RWPE2 (cell line): ENCODE results near the gene FAP.

Source experiments
- ATAC-seq: fragments of 200-7000 bp; cut with Tn5 transposase; 3 replicates; pipeline ENCODE4 v1.9.1; 2021; ENCODE audit warnings: low read depth
- DNase-seq: peaks from one replicate; pipeline ENCODE4 v3.0.0-alpha.2; 2020; ENCODE audit warnings: low spot score
- H3K27ac ChIP-seq: fragments of 450-650 bp; 2 replicates; pipeline ENCODE4 v1.5.1; 2017; ENCODE audit warnings: mild to moderate bottlenecking; ENCODE audit not compliant: poor library complexity, severe bottlenecking
- H3K27me3 ChIP-seq: fragments of 250-450 bp; sonication (Bioruptor Pico); 2 replicates; pipeline ENCODE4 v1.5.1; 2021; ENCODE audit warnings: mild to moderate bottlenecking, moderate library complexity; ENCODE audit not compliant: insufficient read depth, poor library complexity, severe bottlenecking
- H3K36me3 ChIP-seq: fragments of 250-450 bp; sonication (Bioruptor Pico); 2 replicates; pipeline ENCODE4 v1.5.1; 2020; ENCODE audit warnings: low read depth, mild to moderate bottlenecking, moderate library complexity
- H3K4me1 ChIP-seq: fragments of 250-450 bp; sonication (Bioruptor Pico); 2 replicates; pipeline ENCODE4 v1.5.1; 2021; ENCODE audit warnings: mild to moderate bottlenecking, moderate library complexity; ENCODE audit not compliant: insufficient read depth, poor library complexity, severe bottlenecking
- H3K4me3 ChIP-seq: fragments of 250-450 bp; sonication (Bioruptor Pico); 2 replicates; pipeline ENCODE4 v1.5.1; 2021; ENCODE audit warnings: mild to moderate bottlenecking, moderate library complexity; ENCODE audit not compliant: severe bottlenecking
- H3K9me3 ChIP-seq: fragments of 250-450 bp; sonication (Bioruptor Pico); 2 replicates; pipeline ENCODE4 v1.5.1; 2021; ENCODE audit warnings: mild to moderate bottlenecking, moderate library complexity; ENCODE audit not compliant: severe bottlenecking
- TF ChIP-seq, protein P1 (sequence below): fragments of 450-650 bp; IDR thresholded peaks from one replicate; pipeline ENCODE4 v1.5.1; 2017; ENCODE audit warnings: mild to moderate bottlenecking, moderate library complexity; ENCODE audit not compliant: poor library complexity, severe bottlenecking

The FAP gene

DNA sequence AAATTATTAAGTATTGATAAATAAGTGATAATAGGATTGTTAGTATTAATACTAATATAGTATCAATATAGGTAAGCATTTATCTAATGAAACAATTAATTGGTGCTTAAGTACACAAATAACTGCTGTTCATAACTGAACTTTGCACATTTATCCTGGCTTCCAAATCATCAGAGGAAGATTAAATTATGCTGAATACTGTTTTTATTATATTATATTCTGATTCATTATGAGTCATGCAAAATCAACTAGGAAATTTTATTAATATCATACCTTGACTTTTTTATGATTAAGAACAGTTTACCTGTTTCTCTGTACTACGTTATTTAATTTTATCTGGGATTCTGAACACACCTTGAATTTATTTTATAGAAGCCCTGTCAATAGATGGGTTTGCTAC lies 42.6 kb downstream of the FAP start:
- no peak for ATAC-seq

DNA sequence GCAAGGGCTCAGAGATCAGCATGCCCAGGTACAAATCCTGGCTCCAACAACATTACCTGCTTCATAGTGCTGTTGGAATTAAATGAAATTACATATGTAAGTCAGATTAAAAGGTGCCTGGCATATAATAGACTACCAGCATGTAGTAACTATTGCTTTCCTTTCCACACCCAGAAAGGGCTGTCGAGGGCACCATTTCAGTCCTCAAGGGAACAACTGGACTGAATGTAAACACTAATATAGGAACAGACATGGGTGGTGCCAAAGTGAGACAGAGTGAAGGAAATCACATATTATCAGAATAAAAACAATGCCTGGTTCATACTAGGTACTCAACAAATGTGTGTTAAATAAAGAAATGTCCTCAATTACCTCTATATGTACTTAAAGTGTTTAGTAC lies 43.3 kb downstream of the FAP start:
- Histone ChIP-seq H3K36me3 (peaks cover 6% of the 10 kb centered on the region; the same call in 1 of the 2 replicates), H3K9me3 (no peaks in the 10 kb centered on the region), H3K27ac (no peak overlapping the region), H3K27me3 (no peaks in the 10 kb centered on the region), H3K4me3 (no peak overlapping the region), H3K4me1 (peaks cover 5% of the 10 kb centered on the region)
- no peak for ATAC-seq
- TF ChIP-seq, protein P1, sequence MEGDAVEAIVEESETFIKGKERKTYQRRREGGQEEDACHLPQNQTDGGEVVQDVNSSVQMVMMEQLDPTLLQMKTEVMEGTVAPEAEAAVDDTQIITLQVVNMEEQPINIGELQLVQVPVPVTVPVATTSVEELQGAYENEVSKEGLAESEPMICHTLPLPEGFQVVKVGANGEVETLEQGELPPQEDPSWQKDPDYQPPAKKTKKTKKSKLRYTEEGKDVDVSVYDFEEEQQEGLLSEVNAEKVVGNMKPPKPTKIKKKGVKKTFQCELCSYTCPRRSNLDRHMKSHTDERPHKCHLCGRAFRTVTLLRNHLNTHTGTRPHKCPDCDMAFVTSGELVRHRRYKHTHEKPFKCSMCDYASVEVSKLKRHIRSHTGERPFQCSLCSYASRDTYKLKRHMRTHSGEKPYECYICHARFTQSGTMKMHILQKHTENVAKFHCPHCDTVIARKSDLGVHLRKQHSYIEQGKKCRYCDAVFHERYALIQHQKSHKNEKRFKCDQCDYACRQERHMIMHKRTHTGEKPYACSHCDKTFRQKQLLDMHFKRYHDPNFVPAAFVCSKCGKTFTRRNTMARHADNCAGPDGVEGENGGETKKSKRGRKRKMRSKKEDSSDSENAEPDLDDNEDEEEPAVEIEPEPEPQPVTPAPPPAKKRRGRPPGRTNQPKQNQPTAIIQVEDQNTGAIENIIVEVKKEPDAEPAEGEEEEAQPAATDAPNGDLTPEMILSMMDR, result no peak
- DNase-seq, result no peak

More for the DNA sequence above, 42.6 kb downstream of the FAP start:
- Histone ChIP-seq H3K9me3 (no peaks in the 10 kb centered on the region), H3K27me3 (no peaks in the 10 kb centered on the region), H3K27ac (no peak overlapping the region), H3K4me3 (no peak overlapping the region), H3K4me1 (peaks cover 5% of the 10 kb centered on the region), H3K36me3 (peaks cover 6% of the 10 kb centered on the region; the same call in 1 of the 2 replicates)
- DNase-seq, result no peak
- TF ChIP-seq, protein P1, result no peak

DNA sequence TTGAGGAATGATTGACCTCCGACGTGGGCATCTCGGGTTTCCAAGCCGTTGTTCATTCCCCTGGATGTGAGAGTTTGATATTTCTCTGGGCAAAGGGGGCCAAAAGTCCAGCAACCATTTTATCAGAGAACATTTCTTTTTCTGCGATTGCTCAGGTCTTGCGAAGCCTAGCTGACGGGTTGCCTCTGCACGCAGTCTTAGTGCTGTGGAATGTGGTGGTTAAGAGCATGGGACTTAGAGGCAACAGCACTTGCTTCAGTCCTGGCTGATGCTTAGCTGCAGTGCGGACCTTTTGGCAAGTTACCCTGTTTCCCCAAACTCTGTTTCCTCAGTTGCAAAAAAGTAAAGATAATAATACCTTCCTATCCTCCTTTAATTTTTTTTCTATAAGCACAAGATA lies 45.0 kb downstream of the FAP start:
- Histone ChIP-seq H3K36me3 (peaks cover 6% of the 10 kb centered on the region; the same call in 1 of the 2 replicates), H3K9me3 (no peaks in the 10 kb centered on the region), H3K27ac (no peak overlapping the region), H3K4me1 (peaks cover 5% of the 10 kb centered on the region), H3K27me3 (no peaks in the 10 kb centered on the region), H3K4me3 (no peak overlapping the region)
- no peak for DNase-seq
- ATAC-seq, result no peak
- TF ChIP-seq, protein P1, result no peak

DNA sequence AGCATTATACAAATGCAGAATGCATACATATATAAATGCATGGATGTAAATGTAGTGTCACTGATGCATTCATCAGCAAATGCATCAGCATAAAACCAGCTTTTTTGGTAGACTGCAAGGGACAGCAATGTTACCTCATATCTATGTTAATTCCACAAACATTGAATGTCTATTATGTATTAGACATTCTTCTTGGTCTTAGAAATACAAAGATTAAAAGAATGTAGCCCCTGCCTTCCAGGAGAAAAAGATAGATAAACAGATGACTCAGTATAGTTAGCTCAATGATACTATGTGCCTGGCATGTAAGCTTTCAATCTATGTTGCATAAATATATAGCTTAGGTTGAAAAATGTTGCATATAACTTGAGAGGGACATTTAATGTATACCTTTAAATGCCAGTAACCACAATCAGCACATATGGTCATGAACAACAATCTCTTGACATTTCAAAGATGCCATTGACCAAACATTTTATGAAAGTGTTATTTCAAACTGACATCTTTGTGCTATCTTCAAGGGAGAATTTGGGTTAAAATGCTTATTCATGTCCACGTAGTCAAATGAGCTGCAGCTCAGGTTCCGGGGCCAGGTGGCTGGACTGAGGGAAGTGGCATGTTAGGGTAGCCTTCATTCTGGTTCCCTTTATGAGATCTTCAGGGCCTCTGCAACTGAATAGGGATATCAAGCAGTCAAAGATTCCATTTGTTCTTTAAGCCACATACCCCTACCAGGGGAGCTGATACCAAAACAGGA lies 46.0 kb downstream of the FAP start:
- H3K27me3 ChIP-seq, result no peaks in the 10 kb centered on the region
- H3K27ac ChIP-seq, result no peak overlapping the region
- DNase-seq, result no peak
- ATAC-seq, result peak; percentile 91
- peaks cover 5% of the 10 kb centered on the region for H3K4me1 ChIP-seq
- H3K36me3 ChIP-seq, result peaks cover 6% of the 10 kb centered on the region; the same call in 1 of the 2 replicates
- TF ChIP-seq, protein P1, result no peak
- H3K4me3 ChIP-seq, result no peak overlapping the region
- H3K9me3 ChIP-seq, result no peaks in the 10 kb centered on the region

DNA sequence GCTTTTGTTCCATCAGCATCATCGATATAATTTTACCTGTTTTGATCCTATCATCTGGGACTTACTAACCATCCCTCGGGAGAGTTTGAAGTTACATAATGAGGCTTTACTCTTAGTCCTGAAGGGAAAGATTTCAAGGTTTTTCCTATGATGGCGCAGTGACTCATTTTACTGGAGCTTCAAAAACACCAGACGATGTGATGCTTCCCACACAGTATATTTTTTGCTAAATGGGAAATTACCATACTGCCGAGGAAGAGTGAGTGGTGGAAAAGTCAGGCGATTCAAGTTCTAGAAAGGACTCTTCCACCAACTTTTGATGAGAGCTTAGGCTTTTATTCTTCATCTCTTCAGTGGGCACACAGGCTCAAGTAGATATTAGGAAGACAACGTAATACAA lies 46.6 kb downstream of the FAP start:
- TF ChIP-seq, protein P1, result no peak
- no peaks in the 10 kb centered on the region for H3K9me3 ChIP-seq
- no peak overlapping the region for H3K4me3 ChIP-seq
- peaks cover 5% of the 10 kb centered on the region for H3K4me1 ChIP-seq
- DNase-seq (no peak), ATAC-seq (peak; percentile 49)
- peaks cover 6% of the 10 kb centered on the region; the same call in 1 of the 2 replicates for H3K36me3 ChIP-seq
- no peaks in the 10 kb centered on the region for H3K27me3 ChIP-seq
- no peak overlapping the region for H3K27ac ChIP-seq
